GM19351 (cell line): ENCODE data around the gene CEP72.
"Not testable (repeated sequence)": the region's sequence is repeated elsewhere in the genome, so short reads cannot be mapped to it uniquely, and the experiment has no call there.

Source experiments
- ATAC-seq: cut with Tn5 transposase; IDR thresholded peaks from one replicate; pipeline ENCODE4 v1.9.1; 2021; ENCODE audit warnings: mild to moderate bottlenecking, moderate library complexity; ENCODE audit not compliant: unreplicated experiment

Gene CEP72

DNA sequence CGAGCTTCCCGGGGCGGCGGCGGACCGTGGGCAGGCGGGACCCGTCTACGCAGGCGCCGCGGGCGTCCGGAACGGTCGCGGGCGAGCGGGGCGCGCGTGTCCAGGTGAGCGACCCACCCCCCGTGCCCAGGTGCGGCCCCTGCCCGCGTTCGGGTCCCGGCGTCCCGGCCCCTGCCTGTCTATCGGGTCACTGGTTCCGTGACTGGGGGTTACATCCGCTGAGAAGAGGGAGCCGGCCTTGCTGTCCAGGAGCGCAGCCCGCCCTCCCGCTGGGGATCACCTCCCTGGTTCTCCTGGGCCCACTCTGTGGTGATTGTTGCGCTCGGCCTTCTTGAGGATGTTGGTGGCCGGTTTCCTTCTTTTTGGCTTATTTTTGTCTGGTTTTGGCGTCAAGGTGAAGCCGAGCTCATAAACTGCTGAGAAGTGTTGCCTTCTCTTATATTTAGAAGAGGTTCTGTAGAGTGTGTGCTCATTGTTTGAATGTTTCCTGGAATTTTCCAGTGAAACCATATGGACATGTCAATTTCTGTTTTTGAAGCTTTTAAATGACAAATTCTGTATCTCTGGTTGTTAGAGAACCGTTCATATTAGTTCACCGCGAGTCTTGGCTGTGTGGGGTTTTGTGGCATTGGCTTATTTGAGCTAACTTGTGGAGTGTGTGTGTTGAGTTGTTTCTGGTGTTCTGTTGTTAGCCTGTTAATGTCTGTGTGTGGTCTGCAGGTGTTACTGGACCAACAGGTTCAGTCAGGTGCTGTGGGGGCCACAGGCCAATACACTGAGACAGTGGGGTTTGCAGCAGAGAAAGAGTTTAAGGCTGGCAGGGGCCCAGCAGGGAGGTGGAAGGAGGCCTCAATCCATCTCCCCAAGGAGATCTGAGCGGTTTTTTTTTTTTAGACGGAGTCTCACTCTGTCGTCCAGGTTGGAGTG is 621 bp downstream of the CEP72 start:
- peak; percentile 24 for ATAC-seq

DNA sequence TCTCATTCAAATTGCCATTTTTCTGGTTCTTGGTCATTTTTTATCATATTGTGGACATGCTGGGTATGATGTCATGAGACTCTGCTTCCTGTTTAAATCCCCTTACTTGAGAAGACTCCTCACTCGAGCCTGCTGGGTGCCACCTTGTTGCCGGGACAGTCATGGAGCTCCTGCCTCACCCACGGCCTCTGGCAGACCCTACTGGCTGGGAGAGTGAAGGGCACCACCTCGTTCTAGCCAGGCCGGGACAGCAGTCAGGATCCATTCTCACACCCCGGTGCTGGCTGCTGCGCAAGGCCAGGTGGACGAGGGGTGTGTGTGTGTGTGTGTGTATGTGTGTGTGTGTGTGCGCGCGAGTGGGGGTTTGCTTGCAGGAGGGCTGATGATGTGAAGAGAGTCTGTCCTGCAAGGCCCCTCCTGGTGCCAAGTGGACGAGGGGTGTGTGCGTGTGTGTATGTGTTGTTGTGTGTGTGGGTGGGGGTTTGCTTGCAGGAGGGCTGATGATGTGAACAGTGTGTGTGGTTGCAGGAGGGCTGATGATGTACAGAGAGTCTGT is 4.4 kb downstream of the CEP72 start:
- no peak for ATAC-seq

DNA sequence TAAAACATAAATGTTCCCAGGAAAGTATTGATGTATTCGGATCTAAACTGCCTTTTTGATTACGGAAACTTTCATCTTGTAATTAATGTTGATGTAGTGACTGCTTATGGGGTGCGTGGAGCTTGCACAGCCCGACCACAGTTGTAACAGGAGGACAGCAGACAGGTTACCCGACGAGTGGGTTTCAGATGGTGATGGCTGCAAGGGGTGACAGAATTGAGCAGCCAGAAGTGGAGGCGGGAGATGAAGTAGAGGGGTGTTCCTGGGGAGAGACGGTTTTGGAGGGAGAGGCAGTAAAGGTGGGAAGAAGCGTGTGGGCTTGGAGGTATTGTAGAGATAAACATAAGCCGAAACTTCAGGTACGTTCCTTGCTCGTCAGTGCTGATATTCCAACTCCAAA is 5.8 kb downstream of the CEP72 start:
- ATAC-seq, result no peak

DNA sequence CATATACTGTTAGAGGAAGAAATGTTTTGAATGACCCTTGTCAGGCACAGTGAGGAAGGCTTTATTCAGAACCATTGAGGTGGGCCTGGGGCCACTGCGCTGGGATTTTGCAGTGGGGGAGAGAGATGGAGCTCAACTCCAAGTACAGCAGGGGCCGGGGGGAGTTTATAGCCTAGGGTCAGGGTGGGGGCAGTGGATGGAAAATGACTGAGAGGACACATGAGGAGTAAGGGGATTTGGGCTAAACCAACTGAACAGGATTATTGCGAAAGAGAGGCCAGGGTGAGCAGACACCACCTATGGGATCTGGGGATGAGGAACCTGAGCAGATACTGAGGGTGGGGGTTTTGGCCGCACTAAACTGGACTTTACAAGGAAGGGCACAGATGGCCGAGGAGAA is 6.3 kb downstream of the CEP72 start:
- no peak for ATAC-seq

DNA sequence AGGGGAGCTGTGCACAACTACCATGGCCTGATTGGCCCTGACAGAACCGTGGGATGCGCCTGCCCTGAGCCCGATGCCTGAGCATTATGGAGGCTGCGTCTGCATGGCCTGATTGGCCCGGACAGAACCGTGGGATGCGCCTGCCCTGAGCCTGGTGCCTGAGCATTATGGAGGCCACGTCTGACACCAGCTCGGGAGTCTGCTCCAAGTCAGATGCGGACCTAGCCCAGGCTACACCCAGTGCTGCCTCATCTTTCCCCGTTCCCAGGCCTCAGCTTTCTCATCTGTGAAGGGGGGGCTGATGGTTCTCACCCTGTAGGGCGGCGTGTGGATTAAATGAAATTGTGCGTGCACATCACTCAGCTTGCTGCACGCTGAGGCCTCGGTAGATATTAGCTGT is 7.3 kb downstream of the CEP72 start:
- ATAC-seq, result no peak

DNA sequence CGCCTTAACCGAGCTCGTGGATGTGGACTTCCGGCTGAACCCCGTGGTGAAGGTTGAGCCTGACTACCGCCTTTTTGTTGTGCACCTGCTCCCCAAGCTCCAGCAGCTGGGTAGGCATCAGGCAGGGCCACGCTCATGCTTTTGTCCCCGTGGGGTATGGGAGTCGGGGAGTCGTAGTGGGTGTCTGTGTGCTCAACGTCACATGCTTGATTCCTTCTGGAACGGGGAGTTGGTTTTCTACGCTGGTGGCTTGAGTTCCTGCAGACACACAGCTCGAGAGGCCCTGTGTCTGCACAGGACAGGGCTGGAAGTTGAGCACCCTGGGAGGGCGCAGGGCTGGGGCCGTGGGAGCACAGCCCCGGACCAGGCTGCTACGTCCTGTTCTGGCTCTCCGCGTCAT is 8.0 kb downstream of the CEP72 start:
- ATAC-seq, result no peak

DNA sequence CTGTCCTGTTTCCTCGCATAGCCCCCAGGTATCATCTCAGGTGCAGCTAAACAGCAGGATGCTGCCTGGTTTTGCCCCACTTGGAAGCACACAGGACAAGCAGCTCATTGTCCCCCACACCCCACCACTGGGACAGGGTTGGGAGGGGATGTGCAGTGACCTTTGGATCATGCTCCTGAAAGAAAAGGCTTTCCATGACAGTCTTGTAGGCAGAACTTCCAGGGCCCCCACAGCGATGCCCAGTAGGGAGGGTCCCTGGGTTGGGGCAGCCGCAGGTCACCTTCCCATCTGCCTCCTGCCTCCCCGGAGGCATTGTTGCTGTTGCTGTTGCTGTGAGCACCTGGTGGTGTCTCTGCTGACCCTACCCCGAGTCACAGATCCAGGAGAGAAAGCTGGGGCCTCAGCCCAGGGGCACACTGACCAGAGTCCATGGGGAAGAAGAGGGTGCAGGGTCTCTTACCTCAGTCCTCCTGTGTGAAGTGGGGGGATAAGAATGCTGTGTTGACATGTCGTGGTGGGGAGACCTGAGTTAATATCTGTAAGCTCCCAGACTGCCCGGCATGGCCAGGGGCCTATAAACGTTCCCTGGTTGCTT is 8.5 kb downstream of the CEP72 start:
- ATAC-seq, result no peak

DNA sequence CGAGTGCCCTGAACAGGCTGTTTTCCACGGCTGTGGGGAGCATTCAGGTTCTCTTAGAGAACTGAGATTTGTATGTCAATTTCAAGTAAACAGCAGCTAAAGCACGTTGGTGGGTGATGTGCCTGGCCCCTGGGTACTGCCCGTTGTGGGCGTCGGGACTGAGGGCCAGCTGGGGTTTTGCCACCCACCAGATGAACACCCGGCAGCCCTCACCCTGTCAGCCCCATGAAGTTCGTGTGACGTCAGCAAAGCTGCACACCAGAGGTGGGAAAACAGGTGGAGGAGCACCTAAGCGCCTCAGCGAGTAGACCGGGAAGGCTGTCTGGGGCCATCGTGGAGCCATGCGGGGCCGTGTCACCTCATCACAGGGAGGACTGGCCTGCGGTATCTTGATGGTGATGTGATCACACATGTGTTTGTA is 9.2 kb downstream of the CEP72 start:
- ATAC-seq, result no peak

DNA sequence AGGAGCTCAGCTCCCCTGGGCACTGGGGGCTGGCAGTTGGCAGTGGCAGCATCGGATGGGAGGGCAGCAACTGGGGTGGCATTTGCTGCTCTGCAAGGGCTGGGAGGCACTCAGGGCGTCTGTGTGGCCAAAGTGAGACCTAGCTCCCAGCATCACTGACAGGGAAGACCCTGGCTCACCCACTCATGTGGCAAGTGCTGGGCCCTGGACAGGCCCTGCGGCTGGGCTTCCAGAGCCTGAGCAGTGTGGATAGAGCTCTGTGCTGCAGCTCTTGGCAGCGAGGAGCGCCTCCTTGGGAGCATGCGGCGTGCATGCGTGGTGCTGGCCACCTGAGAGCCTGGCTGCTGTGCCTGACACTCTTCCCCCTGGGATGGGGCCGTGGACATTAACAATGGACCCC is 10.2 kb downstream of the CEP72 start:
- ATAC-seq, result no peak

DNA sequence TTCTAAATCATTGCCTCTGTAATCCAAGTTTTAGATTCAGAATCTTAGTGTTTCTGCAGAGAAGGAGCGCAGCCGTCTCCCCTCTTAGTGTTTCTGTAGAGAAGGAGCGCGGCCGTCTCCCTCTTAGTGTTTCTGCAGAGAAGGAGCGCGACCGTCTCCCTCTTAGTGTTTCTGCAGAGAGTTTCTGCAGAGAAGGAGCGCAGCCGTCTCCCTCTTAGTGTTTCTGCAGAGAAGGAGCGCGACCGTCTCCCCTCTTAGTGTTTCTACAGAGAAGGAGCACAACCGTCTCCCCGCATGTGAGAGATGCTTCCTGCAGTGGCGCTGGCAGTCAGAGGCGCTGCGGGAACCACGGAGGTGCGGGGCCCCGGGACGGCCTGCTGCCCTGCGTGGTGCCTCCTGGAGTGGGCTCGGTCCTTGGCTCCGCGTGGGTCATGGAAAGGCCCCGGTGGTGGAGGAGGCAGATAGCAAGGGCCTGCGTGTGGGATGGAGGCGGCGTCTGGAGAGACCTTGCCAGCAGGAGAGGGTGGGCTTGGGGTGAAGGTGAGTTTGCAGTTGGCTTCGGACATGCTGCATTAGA is 10.9 kb downstream of the CEP72 start:
- no peak for ATAC-seq

DNA sequence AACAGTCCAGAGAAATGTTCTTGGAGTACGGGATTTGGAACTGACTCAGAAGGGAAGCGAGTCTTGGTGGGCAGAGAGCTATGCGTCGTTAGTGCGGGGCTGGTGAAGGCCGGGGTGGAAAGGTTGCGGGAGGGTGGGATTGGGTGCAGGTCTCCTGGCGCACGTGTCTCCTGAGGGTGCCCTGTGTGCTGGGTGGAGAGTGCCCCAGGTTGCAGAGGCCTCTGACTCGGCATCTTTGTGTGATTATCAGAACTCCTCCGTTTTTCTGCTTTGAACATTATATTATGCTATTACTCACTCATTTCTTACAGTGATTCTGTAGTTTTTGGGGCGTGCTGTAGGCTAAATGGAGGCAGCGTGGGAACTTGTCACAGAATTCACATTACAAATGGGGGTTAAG is 11.4 kb downstream of the CEP72 start:
- ATAC-seq, result no peak

DNA sequence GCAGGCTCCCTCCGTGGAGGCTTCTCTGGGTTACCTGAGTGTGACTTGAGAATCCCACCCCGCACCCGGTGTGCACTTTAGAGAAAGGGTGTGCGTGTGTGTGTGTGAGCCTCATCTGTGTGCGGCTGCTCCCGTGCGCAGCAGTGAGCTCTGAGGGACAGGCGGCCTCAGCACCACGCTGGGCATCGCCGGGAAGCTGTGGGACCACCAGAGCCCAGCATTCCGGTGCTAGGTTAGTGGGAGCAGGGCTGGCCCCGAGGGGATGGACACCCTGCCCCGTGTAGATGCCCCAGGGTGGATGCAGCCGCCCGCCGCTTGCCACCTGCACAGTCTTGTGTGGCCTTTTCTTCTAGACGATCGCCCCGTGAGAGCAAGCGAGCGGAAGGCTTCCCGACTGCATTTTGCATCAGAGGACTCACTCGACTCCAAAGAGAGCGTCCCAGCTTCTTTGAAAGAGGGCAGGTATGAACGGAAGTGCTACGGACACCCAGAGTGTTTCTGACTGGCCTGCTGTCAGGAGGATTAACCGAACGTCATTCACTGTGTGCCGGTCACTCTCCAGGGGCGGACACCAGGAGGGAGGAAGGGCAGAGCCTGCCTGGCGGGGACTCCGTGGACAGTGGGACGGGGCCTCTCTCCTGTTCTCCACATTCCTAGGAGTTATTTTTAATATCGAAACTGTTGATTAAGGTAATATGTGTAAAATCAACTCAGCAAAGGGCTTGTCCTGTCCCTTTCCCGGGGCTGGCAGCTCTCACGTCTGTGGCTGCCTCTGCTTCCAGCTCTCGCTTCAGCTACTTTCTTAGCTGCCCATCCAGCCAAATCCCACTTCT is 12.2 kb downstream of the CEP72 start:
- ATAC-seq, result no peak

DNA sequence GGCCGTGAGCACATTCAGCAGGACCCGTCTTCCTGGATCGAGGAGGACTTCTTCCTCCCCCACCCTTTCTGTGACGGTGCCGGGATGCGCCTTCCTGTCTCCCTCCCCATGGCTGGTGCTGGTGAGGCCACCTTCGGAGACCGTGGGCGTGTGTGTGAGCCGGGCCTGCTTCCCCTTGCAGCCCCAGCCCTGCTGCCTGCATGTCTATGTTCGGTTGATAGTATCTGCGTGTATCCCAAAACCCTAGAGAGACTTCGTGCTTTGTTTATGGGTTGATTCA is 12.8 kb downstream of the CEP72 start:
- no peak for ATAC-seq

DNA sequence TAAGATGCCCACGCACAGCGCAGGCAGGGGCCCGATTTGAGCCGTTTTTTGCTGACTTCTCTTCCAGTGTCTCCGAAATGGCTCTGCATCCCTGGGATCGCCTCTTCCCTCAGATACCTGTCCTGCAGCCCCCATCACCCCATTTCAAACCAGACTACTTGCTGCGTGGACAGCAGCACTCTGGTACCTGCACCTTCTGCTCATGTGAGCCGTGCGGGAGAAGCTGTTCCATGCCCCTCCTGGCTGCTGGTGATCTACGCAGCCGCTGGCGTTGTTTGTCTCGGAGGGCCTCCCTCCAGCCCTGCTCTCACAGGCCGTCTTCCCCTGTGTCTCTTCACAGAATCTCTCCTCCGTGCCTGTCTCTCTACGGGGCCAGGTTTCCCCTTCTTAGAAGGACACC is 13.4 kb downstream of the CEP72 start:
- ATAC-seq, result no peak

DNA sequence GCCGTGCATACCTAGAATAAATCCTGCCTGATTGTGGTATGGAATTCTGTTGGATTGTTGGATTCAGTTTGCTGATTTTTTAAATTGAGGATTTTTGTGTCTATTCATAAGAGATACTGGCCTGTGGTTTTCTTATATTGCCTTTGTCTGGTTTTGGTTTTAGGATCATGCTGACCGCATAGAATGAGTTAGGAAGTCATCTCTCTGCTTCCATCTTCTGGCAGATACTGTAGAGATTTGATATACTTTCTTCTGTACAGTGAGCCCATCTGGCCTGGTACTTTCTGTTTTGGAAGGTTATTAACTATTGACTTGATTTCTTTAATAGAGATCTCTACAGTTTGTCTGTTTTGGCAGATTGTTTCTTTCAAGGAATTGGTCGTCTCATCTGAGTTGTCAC is 14.7 kb downstream of the CEP72 start:
- no peak for ATAC-seq

DNA sequence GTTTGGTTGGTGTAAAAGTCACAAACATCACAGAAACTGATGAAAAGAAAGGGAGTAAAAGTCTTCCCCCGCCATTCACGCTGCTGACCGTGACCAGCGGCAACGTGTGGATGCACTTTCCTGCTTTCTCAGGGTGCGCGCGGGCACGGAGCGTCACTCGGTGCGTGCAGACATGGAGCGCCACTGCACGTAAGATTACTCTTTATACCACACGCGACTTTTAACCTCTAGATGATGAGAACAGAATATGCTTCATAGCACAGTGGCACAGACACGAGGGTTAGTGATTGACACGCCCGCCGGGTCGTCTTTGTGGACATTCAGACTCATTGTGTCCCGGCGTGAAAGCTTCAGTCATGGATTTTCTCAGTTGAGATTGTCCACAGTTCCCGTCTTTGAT is 15.7 kb downstream of the CEP72 start:
- no peak for ATAC-seq

DNA sequence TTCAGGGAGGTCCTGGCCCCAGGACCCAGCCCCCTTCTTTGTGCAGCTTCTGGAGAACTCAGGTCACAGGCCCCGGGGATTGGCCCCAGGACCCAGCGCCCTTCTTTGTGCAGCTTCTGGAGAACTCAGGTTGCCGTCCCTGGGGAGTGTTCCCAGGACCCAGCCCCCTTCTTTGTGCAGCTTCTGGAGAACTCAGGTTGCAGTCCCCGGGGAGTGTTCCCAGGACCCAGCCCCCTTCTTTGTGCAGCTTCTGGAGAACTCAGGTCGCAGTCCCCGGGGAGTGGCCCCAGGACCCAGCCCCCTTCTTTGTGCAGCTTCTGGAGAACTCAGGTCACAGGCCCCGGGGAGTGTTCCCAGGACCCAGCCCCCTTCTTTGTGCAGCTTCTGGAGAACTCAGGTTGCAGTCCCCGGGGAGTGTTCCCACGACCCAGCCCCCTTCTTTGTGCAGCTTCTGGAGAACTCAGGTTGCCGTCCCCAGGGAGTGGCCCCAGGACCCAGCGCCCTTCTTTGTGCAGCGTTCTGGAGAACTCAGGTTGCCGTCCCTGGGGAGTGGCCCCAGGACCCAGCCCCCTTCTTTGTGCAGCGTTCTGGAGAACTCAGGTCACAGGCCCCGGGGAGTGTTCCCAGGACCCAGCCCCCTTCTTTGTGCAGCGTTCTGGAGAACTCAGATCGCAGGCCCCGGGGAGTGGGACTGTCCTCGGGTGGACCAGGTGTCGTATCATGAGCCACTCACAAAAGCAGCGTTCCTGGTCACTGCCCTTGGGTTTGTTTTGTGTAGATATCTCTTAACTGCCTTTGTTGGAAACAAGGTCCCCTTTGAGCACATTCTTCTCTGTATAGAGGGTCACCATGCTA is 16.4 kb downstream of the CEP72 start:
- not testable (repeated sequence) for ATAC-seq

DNA sequence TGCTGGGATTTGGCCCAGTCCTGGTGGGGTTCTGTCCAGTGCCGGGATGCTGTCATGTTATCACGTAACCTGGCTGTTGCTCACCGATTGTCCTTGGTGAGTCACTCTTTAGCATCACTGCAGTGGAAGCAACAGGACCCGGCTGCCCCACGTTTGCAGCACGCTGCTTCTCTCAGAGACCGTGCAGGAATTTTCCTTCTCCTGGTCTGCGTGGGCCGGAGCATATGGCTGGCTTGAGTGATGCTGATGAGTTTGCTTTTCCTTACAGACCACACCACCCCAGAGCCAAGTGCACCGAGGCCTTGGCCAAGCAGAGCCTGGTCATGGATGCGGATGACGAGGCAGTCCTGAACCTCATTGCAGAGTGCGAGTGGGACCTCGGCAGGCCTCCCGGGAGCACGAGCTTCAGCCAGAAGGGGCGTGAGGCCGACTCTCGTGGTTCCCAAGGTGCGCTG is 21.4 kb downstream of the CEP72 start:
- ATAC-seq, result no peak

DNA sequence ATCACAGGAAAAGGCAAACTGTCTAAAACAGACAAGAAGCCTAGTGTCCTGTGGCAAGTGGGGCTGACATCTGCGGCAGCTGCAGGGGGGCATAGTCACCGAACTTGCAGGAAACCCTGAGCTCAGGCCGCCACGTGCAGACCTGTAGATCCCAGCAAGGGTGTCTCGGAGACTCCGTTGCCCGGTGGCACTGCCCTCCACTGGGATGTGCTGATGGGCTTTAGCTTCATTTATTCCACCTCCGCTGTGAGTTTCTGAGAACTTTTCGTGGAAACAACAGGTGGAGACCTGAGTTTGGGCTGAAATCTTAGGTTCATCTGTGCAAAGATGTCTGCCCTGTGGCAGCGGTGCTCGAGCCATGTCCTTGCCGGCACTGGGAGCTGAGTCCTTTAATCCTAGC is 22.1 kb downstream of the CEP72 start:
- no peak for ATAC-seq
